Fibroblast of the aortic adventitia (primary cell): ENCODE data around the gene AUTS2. TPM values are rescaled to one million over a fixed set of nuclear protein-coding genes. Genes with fewer than 3 reads are reported as not detected.
"Not testable (repeated sequence)": the region's sequence is repeated elsewhere in the genome, so short reads cannot be mapped to it uniquely, and the experiment has no call there.

Source experiments
- DNase-seq: peaks from one replicate; pipeline ENCODE4 v3.0.0-alpha.2; 2010; ENCODE audit warnings: low read depth
- H3K4me3 ChIP-seq: 2 replicates; pipeline ENCODE4 v1.5.1; 2011; ENCODE audit warnings: low read depth, mild to moderate bottlenecking, control low read depth, low read length, moderate library complexity
- total RNA-seq: library from RNA; depleted of rRNA; stranded (reverse); fragments of >200 nt; gene quantifications from 2 replicates; pipeline ENCODE4 v1.2.3, GENCODE V29; 2012; ENCODE audit warnings: low replicate concordance
- TF ChIP-seq, protein P1 (sequence below): IDR thresholded peaks from 2 replicates; pipeline ENCODE4 v1.5.1; 2011; ENCODE audit warnings: mild to moderate bottlenecking, low read length, control low read depth, inconsistent platforms; ENCODE audit not compliant: insufficient read depth

The AUTS2 gene
- total RNA-seq, 1 donor: 10.7 TPM

DNA sequence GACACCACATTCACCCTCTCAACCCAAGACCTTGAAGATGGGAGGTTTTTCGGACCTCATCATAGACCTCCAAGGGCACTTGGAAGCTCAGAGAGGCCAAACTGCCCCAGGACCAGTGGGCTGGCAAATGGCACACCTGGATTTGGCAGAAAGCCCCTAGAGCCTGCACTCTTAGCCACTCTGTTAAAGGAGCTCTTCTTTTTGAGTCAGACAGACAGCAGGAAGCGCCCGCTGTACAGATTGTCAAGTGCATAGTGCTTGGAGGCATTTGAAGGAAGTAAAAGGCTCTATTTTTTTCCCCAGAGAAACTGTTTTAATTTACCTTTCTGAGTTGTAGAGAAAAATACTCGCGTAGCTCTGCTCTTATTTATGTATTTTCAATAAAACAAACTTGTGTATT, 1125.1 kb downstream of the AUTS2 start:
- no peak overlapping the region for H3K4me3 ChIP-seq
- DNase-seq: no peak
- TF ChIP-seq, protein P1, sequence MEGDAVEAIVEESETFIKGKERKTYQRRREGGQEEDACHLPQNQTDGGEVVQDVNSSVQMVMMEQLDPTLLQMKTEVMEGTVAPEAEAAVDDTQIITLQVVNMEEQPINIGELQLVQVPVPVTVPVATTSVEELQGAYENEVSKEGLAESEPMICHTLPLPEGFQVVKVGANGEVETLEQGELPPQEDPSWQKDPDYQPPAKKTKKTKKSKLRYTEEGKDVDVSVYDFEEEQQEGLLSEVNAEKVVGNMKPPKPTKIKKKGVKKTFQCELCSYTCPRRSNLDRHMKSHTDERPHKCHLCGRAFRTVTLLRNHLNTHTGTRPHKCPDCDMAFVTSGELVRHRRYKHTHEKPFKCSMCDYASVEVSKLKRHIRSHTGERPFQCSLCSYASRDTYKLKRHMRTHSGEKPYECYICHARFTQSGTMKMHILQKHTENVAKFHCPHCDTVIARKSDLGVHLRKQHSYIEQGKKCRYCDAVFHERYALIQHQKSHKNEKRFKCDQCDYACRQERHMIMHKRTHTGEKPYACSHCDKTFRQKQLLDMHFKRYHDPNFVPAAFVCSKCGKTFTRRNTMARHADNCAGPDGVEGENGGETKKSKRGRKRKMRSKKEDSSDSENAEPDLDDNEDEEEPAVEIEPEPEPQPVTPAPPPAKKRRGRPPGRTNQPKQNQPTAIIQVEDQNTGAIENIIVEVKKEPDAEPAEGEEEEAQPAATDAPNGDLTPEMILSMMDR: no peak

DNA sequence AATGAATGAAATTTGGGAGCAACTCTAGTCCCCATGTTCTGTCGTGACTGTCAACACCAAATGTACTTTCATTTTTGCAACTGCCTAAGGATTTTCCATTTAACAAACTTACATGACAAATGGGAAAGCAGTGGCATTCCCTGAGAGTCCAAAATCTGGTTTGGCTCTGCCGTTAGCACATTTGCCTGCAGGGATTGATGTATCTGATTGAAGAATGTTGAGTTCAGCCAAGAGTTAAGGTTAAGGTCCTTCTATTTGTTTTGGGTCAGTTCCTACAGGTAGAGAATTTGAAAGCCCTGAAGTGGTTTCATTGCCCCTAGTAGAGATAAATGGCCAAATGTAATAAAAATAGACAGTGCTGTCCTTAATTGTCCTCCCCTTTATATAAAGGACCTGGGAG, 1127.2 kb downstream of the AUTS2 start:
- DNase-seq: no peak
- TF ChIP-seq, protein P1: no peak
- H3K4me3 ChIP-seq: no peak overlapping the region

DNA sequence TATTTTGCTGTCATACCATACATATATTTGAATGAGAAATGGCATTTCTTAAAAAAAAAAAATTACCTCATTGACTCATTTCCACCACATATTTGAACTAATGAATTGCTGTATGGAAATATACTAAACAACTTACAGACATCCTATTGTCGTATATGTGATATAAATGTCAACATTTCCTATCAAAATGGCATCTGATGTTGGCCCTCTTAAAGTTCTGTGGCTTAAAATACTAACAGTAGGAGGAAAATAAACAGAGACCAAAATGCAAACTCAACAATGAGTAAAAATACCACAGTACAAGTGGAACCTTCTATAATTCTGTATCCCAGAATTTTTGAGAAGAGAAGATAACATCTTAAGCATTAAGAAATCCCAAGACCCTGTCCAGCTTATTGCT, 1128.0 kb downstream of the AUTS2 start:
- no peak for DNase-seq
- H3K4me3 ChIP-seq: no peak overlapping the region
- TF ChIP-seq, protein P1: no peak

- TF ChIP-seq, protein P1: no peak
- H3K4me3 ChIP-seq: no peak overlapping the region
These were observed 1128.7 kb downstream of the AUTS2 start for GRCh38 chr7:70726951-70727378.

GRCh38 chr7:70727861-70728260, 1129.6 kb downstream of the AUTS2 start:
- TF ChIP-seq, protein P1: no peak
- H3K4me3 ChIP-seq: no peak overlapping the region
- no peak for DNase-seq

More at GRCh38 chr7:70726951-70727378, 1128.7 kb downstream of the AUTS2 start:
- no peak for DNase-seq

GRCh38 chr7:70728872-70729552, 1130.7 kb downstream of the AUTS2 start:
- no peak overlapping the region for H3K4me3 ChIP-seq
- TF ChIP-seq, protein P1: no peak
- peak; percentile 71 for DNase-seq

DNA sequence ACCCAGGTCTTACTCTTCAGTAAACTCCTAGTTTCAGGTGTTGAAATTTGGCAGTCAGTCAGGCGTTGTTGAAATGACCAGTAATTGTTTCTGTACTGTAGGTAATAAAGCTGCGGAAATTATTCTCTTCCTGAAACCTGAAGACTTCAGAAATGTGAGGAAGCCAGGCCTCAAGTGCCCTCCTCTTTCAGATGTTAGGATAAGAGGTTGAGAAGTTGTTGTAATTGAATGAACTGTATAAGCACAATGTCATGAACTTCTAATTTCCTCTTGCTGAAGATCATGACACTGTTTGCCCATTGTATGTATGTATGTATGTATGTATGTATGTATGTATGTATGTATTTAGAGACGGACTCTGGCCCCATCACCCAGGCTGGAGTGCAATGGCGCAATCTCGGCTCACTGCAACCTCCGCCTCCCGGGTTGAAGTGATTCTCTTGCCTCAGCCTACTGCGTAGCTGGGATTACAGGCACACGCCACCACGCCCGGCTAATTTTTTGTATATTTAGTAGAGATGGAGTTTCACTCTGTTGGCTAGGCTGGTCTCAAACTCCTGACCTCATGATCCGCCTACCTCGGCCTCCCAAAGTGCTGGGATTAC, 1131.4 kb downstream of the AUTS2 start:
- DNase-seq, H3K4me3 ChIP-seq: not testable (repeated sequence)
